Measurements from ENCODE around the gene CCDC185.
"Not testable (repeated sequence)": the region's sequence is repeated elsewhere in the genome, so short reads cannot be mapped to it uniquely, and the experiment has no call there.

The CCDC185 gene

DNA sequence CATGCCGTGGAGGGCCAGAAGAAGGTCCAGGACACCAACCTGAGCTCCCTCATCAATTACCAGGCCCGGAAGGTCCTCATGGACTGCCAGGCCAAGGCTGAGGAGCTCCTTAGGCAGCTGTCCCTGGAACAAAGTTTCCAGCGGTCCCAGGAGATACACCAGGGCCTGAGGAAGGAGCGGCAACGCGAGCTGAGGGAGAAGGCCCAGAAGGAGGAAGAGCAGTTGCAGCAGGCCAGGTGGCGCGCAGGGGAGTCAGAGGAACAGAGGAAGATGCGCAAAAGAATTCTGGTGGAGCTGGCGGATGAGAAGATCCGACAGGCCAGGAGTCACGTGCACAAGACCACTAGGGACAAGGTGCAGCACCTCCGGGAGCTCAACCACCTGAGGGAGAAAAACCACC is 1.5 kb downstream of the CCDC185 start:
- DNase-seq (ENCODE audit: low read depth): no peak

DNA sequence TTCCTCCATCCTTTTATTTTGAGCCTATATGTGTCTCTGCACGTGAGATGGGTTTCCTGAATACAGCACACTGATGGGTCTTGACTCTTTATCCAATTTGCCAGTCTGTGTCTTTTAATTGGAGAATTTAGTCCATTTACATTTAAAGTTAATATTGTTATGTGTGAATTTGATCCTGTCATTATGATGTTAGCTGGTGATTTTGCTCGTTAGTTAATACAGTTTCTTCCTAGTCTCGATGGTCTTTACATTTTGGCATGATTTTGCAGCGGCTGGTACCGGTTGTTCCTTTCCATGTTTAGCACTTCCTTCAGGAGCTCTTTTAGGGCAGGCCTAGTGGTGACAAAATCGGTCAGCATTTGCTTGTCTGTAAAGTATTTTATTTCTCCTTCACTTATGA is 6.2 kb downstream of the CCDC185 start:
- not testable (repeated sequence) for DNase-seq (ENCODE audit: low read depth)

DNA sequence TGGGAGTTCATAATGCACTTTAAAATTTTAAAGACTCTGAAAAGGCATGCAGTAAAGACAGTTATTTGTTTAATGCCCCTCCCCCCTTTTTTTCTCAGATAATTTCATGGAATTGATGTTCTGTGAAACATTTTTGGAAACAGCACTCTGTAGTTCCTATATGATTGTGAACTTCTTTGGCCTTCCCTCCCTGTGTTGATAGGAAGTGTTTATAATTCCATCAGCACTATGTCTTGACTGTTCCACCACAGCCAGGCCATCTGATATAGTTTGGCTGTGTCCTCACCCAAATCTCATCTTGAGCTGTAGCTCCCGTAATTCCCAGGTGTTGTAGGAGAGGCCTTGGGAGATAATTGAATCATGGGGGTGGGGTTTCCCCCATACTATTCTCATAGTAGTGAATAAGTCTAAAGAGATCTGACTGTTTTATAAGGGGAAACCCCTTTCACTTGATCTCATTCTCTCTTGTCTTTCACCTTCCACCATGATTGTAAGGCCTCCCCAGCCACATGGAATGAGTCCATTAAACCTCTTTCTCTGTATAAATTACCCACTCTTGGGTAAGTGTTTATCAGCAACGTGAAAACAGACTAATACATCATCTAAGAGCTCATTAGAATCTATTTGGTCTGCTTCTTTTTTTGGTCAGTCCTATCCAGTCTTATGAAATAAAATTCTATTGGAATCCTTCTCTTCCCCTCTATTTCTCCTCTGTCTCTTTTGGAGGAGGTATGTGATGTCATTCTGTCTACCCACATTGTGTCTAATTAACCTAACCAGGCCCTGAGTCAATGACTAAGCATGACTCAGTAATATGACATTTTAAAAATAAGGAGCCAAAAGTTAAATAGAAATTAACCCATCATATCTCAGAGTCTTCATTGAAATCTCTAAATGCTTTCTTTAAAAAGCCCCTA is 8.9 kb downstream of the CCDC185 start:
- DNase-seq (ENCODE audit: low read depth): peak; percentile 79

DNA sequence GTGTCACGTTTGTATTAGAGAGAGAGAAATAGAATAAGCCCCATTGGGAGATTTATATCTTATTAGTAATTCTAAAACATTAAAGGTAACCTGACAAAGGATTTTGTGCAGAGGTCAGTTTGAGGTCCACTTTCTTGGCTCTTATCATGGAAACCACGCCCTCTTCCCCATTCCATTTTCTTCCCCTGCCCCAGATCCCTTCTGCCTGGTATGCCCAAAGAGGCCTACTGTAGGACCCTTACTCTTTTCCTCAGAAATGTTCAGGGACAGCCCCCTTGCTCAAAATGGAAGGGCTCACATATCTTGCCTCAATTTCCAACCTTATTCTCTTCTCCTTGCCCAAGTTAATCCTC is 9.6 kb downstream of the CCDC185 start:
- DNase-seq (ENCODE audit: low read depth): no peak

DNA sequence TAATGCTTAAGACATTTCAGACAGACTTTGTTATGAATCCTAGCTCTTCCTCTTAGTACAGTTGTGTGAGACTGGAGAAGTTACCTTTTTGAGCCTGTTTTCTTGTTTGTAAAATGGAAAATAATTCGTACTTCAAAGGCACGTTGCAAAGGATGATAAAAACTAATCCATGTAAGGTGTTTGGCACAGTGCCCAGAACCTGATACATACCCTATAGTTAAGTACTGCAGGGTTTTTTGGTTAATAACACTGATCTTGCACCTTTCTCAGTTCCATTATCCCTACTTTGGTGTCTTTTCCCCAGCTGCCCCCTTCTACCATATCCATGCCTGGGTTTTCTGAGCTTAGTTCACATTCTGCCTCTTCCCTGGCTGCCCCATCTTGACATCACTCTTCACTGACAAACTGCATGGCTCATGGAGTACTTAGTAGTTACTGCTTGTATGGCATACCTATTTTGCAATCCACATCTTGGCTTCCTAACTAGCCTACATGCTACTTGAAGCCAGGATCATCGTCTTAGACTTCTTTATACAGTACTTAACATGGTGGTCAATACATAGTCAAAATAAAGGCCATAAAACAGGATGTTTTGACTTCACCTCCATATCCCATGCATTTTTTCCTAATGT is 10.1 kb downstream of the CCDC185 start:
- peak; percentile 84 for DNase-seq (ENCODE audit: low read depth)

DNA sequence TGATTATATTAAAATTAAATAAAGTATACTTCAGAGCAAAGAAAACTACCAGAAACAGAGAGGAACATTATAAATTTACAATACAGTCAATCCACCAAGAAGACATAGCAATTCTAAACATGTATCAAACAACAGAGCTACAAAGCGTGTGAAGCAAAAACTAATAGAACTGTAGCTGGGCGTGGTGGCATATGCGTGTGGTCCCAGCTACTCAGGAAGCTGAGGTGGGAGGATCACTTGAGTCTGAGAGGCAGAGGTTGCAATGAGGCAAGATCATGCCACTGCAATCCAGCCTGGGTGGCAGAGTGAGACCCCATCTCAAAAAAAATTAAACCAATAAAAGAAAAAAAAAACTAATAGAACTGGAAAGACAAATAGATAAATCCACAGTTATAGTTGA is 12.3 kb downstream of the CCDC185 start:
- no peak for DNase-seq (ENCODE audit: low read depth)

DNA sequence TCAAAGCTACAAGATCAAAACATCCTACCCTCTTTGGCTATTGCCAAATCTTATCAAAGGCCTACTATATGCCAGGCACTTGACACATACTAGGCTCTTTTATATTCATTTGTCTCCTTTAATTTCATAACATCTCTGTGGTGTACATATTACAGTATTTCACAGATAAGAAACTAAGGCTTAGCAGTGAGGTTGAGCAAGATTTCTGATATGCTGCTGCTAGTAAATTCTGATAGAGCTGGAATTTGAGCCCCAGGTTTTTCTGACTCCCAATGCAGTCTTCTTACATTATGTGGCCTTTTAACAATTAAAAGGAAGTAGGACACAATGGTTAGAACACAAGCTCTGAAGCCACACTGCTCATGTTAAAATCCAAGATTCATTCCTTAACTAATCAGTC is 16.8 kb downstream of the CCDC185 start:
- peak; percentile 87 for DNase-seq (ENCODE audit: low read depth)

DNA sequence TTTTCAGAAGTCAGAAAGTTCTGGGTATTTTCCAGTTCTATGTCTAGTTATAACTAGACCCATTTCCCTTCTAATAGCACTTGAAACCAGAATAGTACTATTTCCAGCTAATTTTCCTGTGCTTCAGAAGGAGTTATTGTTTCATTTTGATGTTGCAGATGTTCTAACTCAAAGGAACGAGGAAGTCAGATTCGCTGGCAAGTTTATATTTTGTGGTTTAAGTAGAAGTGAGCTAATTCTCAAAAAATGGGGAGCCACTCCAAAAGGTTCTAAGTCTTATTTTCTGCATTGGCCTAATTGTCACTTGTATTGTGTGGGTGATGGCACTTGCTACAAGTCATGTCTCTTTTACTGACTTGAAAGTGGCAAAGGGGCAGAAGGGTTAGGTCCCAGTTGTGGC is 18.1 kb downstream of the CCDC185 start:
- peak; percentile 74 for DNase-seq (ENCODE audit: low read depth)

DNA sequence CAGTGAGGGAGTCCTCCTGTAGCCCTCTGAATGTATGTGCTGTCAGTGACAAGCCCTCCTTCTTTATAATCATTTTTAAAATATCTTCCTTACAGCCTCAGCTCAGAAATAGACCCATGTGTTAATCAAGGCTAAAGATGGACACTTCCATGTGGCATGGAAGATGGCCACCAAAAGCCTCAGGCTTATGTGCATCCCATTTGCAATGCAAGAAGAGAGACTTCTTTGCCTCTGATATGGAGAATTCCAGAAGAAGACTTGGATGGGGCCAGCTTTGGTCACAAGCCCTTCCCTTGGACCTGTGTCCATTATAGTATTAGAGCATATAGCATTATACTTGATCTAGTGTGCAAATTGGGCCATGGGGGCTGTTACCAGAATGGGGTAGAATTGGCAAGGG is 18.5 kb downstream of the CCDC185 start:
- DNase-seq (ENCODE audit: low read depth): no peak

DNA sequence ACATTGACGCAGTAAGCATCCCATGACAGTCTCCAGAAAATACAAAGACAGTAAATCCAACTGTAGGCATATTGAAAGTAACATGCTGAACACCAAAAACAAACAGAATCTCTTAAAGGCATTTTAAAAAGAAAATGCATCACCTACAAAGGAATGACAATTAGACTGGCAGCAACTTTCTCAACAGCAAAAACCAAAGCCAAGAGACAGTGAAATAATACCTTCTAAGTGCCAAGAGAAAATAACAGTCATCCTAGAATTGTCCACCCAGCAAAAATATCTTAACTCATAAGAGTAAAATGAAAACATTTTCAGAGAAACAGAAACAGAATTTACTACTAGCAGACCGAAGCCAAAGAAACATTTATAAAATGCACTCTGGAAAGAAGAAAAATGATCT is 20.0 kb downstream of the CCDC185 start:
- no peak for DNase-seq (ENCODE audit: low read depth)

DNA sequence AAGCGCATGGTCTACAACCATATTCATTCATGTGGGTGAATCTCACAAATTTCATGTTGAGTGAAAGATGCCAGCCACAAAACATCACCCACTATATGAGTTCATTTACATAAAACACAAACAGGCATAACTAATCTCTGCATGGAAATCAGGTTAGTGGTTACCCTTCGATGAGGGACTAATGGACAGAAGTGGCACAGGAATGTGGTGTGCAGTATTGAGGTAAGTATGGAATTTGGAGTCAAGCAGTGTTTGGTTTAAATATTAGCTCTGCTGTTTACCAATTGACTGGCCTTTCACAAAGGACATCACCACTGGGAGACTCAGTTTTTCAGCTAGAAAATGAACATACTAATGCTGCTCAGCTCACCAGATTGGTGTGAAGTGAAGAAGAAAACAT is 24.2 kb downstream of the CCDC185 start:
- DNase-seq (ENCODE audit: low read depth): no peak

DNA sequence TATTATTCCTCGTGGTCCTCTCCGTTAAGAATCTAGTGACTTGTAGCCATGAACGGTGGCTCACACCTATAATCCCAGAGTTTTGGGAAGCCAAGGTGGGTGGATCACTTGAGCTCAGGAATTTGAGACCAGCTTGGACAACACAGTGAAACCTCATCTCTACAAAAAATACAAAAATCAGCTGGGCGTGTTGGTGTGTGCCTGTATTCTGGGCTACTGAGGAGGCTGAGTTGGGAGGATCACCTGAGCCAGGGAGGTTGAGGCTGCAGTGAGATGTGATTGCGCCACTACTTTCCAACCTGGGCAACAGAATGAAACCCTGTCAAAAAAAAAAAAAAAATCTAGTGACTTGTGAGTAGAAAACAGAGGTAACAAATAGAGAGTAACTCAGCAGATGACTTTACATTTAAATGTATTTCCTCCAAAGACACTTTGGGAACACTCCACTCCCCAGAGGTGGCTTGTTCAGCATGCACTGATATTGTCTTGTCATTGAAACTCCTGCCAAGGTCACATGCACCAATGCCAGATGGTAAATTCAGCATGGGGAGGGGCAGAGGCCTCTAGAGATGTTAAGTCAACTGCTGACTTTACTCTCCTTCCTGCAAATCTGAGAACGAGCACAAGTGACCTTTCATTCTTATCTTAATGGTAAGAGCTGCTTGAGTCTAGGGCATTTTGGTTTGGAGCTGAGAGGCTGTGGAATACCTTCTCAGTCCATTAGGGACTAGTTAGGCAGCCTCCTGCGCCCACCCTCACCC is 24.9 kb downstream of the CCDC185 start:
- DNase-seq (ENCODE audit: low read depth): no peak

DNA sequence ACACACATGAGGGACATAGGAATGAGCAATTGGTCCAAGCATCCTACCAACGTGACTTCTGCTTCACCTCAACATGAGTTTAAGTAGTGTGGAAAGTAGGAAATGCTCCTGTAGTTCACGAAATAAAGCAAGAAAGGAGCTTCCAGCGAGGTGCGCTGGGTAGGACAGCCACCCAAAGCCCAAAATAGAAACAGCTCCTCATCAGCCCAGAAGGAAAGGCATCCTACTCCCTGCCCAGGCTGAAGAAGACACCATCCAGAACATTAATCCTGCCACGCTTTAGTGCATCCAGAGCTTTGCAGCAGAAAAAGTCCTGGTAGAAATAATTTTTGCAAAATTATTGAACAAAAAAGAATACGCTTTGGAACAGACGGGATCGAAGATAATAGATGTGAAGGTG is 25.9 kb downstream of the CCDC185 start:
- no peak for DNase-seq (ENCODE audit: low read depth)

DNA sequence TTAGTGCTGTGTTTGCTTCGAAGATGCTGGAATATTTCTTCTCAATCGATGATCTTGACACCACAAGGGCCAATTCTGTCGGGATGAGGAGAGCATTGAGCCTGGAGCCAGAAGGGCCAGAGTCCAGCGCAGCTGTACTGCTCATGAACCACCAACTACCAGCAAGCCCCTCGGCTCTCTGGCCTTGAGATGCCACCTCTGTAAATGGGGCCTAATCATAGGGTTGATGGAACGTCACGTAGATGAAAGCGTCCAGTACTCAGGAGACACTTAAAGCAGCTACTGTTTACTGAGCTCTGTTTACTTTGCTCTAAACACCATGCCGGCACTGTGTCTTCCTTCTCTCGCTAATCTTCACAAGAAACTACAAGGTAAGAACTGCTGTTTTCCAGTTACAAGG is 26.3 kb downstream of the CCDC185 start:
- no peak for DNase-seq (ENCODE audit: low read depth)

DNA sequence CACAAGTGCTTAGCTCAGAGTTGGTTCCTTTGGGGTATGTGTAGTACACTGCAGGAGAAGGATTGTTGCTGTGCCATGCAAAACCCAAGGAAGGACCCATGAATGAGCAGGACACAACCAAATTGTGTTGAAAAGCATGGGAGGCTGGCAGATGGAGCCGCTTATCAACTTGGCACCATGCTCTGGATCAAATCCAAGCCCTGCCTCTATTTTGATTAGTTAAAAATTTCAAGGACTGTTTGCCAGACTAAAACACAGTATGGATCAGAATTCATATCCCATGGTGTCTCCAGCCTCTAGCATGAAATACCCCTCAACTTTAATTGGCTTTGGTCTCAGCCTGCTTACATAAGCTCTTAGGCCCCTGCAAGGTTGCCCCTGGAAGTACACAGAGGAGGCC is 27.8 kb downstream of the CCDC185 start:
- DNase-seq (ENCODE audit: low read depth): no peak

DNA sequence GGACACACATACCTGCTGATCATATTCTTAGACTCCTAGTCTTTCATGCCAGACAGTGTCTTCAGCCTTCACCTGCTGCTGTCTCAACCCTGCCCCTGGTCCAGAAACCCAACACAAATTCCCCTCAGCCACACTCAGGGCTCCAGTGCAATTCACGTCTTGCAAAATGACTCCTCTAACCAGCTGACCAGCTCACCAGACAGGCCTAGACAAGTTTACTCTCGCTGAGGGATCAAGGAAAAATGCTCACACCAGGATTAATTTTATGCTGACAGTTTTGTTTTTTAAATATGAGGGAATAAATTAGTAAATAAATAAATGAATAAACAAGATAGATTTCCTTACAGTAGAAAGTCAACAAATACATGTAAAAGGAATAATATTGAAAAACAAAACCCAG is 28.5 kb downstream of the CCDC185 start:
- DNase-seq (ENCODE audit: low read depth): no peak

DNA sequence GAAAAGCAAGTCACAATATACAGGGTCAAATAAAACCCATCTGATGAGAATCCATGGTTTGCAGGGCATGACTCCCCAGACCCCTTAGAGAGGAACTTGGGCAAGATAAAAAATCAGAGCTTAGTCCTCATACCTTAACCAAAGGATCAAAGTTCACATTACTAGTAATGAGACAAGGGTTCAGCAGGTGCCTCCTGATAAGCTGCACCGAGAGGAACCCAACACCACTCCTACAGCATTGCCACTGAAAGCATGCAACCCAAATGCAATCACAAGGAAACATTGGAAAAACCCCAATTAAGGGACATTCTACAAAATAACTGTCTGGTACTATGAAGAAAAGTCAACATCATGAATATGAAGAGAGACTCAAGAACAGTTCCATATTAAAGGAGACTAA is 29.7 kb downstream of the CCDC185 start:
- no peak for DNase-seq (ENCODE audit: low read depth)

DNA sequence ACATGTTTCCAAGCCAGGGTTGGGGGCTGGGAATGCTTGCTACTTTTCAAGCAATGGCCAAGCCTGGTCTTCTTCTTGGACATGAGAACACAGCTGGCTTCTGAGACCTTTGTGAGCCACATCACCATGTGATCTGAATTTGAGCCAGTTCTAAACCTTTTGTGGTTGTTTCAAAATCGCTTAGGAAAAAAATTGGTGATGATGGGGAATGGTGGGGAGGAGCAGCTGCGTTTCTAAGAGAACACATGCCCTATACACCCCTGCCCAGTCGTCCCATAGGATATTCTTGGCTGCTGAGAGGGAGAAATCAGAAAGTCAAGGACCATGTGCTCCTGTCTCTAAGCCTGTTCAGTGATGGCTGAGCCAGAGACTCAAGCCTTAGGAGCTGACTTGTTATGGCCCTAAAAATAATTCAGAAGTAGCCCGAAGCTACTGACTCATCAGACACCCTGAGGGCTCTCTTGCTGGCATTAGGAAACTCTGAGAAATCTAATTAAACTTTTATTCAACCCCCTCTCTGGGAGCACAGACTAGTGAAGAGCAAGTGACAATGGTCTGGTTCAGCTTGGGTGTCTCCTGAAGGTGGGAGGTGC is 30.5 kb downstream of the CCDC185 start:
- no peak for DNase-seq (ENCODE audit: low read depth)

DNA sequence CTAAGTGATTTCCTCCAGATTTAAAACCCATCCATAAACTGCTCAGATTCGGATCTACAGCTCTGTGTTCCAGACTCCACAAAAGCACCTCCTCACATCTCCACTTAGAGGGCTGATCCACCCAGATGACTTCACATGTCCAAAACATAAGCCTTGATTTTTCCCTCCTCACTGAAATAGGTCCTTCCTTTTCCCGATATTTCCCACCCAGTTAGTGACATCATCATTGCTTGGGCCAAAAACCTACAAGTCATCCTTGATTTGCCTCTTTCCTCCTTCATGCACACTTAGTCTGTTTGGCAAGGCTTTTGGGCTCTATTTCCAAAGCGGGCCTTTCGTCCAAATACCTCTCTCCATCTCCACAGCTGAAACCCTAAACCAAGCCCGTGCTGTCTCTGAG is 32.3 kb downstream of the CCDC185 start:
- DNase-seq (ENCODE audit: low read depth): no peak

DNA sequence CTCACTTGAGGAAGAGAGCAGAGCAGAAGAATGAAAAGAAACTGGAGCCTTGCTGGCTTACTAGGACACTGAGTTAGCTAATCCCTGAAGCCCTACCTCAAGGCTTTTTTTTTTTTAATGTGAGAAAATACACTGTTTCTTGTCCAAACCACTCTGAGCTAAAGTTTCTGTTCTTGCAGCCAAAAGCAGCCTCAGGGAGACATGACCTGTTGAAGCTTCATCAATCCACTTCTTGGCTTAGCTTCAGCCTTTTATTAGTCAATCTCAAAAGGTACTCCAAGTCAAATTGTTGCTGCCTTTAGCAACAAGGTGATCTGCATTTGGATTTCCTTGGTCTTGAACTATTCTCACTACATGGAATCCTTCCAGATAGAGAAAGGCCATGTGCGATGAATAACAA is 33.7 kb downstream of the CCDC185 start:
- DNase-seq (ENCODE audit: low read depth): no peak

DNA sequence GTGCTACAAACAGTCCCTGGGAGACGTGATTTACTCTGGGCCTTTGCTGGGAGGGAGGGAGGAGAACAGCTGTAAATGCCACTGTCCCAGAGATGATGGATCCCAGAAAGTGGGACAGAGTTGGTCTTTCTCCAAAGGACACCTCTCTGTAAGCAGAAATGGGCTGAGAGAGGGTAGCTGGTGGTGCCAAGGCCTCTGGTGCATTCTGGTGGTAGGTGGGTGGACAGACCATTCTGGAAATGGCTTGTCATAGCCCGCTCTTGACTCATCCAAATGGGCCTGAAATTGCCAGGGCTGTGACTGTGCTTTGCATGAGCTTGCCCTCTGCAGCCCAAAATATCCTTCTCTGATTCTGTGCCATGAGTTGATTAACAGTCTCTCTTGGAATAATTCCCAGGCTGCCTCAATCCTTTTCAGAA is 36.1 kb downstream of the CCDC185 start:
- no peak for DNase-seq (ENCODE audit: low read depth)

DNA sequence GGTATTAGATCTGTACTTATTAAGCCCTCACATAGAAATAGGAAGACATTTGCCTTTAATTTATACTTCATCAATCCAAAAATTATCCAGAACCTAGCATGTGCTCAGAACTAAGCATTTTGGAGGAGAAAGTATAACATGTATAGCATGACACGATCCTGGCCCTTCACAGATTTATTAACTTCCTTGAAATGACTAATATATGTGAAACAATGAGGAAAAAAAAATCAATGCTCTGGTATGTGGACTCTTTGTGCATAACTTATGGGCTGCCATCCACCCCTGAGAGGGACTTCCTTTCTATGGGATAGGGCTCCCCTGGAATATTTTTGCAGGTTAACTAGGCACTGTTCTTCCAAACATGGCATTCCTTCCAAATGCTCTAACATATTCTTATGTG is 36.6 kb downstream of the CCDC185 start:
- DNase-seq (ENCODE audit: low read depth): no peak

DNA sequence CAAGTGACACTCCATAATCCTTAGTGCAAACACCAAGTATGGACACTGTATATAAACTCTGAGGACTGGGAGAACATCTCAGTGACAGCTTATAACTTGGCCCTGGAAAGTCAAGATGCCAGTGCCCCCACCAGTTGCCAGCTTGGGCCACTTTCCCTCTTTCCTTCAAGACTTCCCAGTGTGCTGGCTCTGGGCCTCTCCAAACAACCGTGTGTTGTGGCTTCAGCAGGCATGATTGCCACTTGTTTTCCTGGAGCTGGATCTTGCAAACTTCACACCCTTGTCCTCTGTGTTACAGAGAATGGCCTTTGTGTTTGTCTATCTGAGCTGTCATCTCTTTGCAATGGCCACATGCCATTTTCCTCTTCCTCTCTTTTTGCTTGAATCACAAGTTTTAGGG is 37.0 kb downstream of the CCDC185 start:
- no peak for DNase-seq (ENCODE audit: low read depth)

Measured in amniotic epithelial cell (primary cell).